ENCODE measurements around the gene AURKB.
A peak's percentile ranks its signal among the peaks of the same experiment; 100 is the strongest.
"Not testable (repeated sequence)": the region's sequence is repeated elsewhere in the genome, so short reads cannot be mapped to it uniquely, and the experiment has no call there.

AURKB gene

GRCh38 chr17:8225813-8226535 is 15.6 kb upstream of the AURKB start:
- DNase-seq (ENCODE audit: low read depth in 4 of 4, low spot score in 1 of 4), result peak in 3 of 4 experiments; percentile 67 to 70 (median 69)

- DNase-seq (ENCODE audit: low read depth in 4 of 4, low spot score in 1 of 4), result no peak
Observed at GRCh38 chr17:8224891-8225812, 14.8 kb upstream of the AURKB start.

- peak in 2 of 4 experiments; percentile 48 to 54 for DNase-seq (ENCODE audit: low read depth in 4 of 4, low spot score in 1 of 4)
Observed at GRCh38 chr17:8223356-8224126, 13.2 kb upstream of the AURKB start.

GRCh38 chr17:8222630-8223355 is 12.4 kb upstream of the AURKB start:
- DNase-seq (ENCODE audit: low read depth in 4 of 4, low spot score in 1 of 4), result peak; percentile 75 to 89 (median 88)

GRCh38 chr17:8222380-8222629 is 11.9 kb upstream of the AURKB start:
- no peak for DNase-seq (ENCODE audit: low read depth in 4 of 4, low spot score in 1 of 4)

GRCh38 chr17:8221663-8222379 is 11.4 kb upstream of the AURKB start:
- peak; percentile 68 to 92 (median 80) for DNase-seq (ENCODE audit: low read depth in 4 of 4, low spot score in 1 of 4)

GRCh38 chr17:8220783-8221662 is 10.6 kb upstream of the AURKB start:
- DNase-seq (ENCODE audit: low read depth in 4 of 4, low spot score in 1 of 4), result peak; percentile 88 to 95 (median 90)

GRCh38 chr17:8214000-8214399 is 3.6 kb upstream of the AURKB start:
- not testable (repeated sequence) for DNase-seq (ENCODE audit: low read depth in 4 of 4, low spot score in 1 of 4)

GRCh38 chr17:8212312-8213180 is 2.2 kb upstream of the AURKB start:
- DNase-seq (ENCODE audit: low read depth in 4 of 4, low spot score in 1 of 4), result no peak

- DNase-seq (ENCODE audit: low read depth in 4 of 4, low spot score in 1 of 4), result no peak
Observed at GRCh38 chr17:8210761-8211458, 535 bp upstream of the AURKB start.

- no peak for DNase-seq (ENCODE audit: low read depth in 4 of 4, low spot score in 1 of 4)
Observed at GRCh38 chr17:8206536-8206935, 3.8 kb downstream of the AURKB start.

GRCh38 chr17:8204761-8205555 is 5.4 kb downstream of the AURKB start:
- DNase-seq (ENCODE audit: low read depth in 4 of 4, low spot score in 1 of 4), result no peak

GRCh38 chr17:8192070-8192815 is 18.1 kb downstream of the AURKB start:
- peak in 1 of 4 experiments; percentile 25 for DNase-seq (ENCODE audit: low read depth in 4 of 4, low spot score in 1 of 4)

GRCh38 chr17:8190506-8190905 is 19.9 kb downstream of the AURKB start:
- DNase-seq (ENCODE audit: low read depth in 4 of 4, low spot score in 1 of 4), result no peak

GRCh38 chr17:8189711-8190477 is 20.5 kb downstream of the AURKB start, which contains the start of gene BORCS6:
BORCS6 (minus strand) TSS chr17:8190180; CDS start chr17:8190140, 40 bp downstream.
- DNase-seq (ENCODE audit: low read depth in 4 of 4, low spot score in 1 of 4), result peak; percentile 75 to 94 (median 88)
